ENCODE measurements around the gene TULP4.
"Not testable (repeated sequence)": the region's sequence is repeated elsewhere in the genome, so short reads cannot be mapped to it uniquely, and the experiment has no call there.

TULP4 gene

GRCh38 chr6:158539413-158539812, 227.1 kb downstream of the TULP4 start:
- no peak for DNase-seq

- DNase-seq, result no peak
These were observed 227.6 kb downstream of the TULP4 start for GRCh38 chr6:158539881-158540280.

GRCh38 chr6:158543606-158544185, 231.4 kb downstream of the TULP4 start:
- no peak for DNase-seq

- DNase-seq, result no peak
These were observed 232.2 kb downstream of the TULP4 start for GRCh38 chr6:158544428-158544827.

- DNase-seq, result no peak
These were observed 233.0 kb downstream of the TULP4 start for GRCh38 chr6:158545043-158545966.

GRCh38 chr6:158548418-158549161, 236.3 kb downstream of the TULP4 start:
- DNase-seq, result no peak

- DNase-seq, result no peak
These were observed 240.0 kb downstream of the TULP4 start for GRCh38 chr6:158552055-158552795.

GRCh38 chr6:158552796-158553138, 240.5 kb downstream of the TULP4 start:
- no peak for DNase-seq

- no peak for DNase-seq
These were observed 242.5 kb downstream of the TULP4 start for GRCh38 chr6:158554611-158555361.

- DNase-seq, result no peak
These were observed 243.8 kb downstream of the TULP4 start for GRCh38 chr6:158556113-158556512.

GRCh38 chr6:158557110-158557509, 244.8 kb downstream of the TULP4 start:
- DNase-seq, result not testable (repeated sequence)

- no peak for DNase-seq
These were observed 245.7 kb downstream of the TULP4 start for GRCh38 chr6:158557927-158558326.

- DNase-seq, result no peak
These were observed 246.4 kb downstream of the TULP4 start for GRCh38 chr6:158558415-158559306.

- DNase-seq, result no peak
These were observed 247.2 kb downstream of the TULP4 start for GRCh38 chr6:158559338-158559894.

GRCh38 chr6:158559895-158560835, 247.9 kb downstream of the TULP4 start, which contains the start of gene TMEM181:
TSS of gene TMEM181 (plus strand) at chr6:158560091. CDS start at chr6:158560225, 134 bp downstream.
- DNase-seq, result peak; percentile 89

GRCh38 chr6:158560836-158561320, 248.6 kb downstream of the TULP4 start:
- peak; percentile 9 for DNase-seq

Measured in CD4-positive, alpha-beta T cell treated with Interleukin-10 for 1 hour (primary cell).